Measurements from ENCODE around the gene RABGEF1. TPM values are rescaled to one million over a fixed set of nuclear protein-coding genes. Genes with fewer than 3 reads are reported as not detected.

RABGEF1 gene
- total RNA-seq, 1 donor from 2014 or later = 19.4 TPM

GRCh38 chr7:66859794-66860645, 119.5 kb downstream of the RABGEF1 start:
- Mint-ChIP-seq H3K4me3 (ENCODE audit: low read depth) (no peak overlapping the region), H3K4me1 (ENCODE audit: low read depth) (no peaks in the 10 kb centered on the region), H3K27ac (no peak overlapping the region), H3K36me3 (ENCODE audit: insufficient read depth) (peaks cover 6% of the 10 kb centered on the region), H3K27me3 (no peaks in the 10 kb centered on the region), H3K9me3 (ENCODE audit: low read depth) (no peaks in the 10 kb centered on the region)
- TF ChIP-seq, protein P1, sequence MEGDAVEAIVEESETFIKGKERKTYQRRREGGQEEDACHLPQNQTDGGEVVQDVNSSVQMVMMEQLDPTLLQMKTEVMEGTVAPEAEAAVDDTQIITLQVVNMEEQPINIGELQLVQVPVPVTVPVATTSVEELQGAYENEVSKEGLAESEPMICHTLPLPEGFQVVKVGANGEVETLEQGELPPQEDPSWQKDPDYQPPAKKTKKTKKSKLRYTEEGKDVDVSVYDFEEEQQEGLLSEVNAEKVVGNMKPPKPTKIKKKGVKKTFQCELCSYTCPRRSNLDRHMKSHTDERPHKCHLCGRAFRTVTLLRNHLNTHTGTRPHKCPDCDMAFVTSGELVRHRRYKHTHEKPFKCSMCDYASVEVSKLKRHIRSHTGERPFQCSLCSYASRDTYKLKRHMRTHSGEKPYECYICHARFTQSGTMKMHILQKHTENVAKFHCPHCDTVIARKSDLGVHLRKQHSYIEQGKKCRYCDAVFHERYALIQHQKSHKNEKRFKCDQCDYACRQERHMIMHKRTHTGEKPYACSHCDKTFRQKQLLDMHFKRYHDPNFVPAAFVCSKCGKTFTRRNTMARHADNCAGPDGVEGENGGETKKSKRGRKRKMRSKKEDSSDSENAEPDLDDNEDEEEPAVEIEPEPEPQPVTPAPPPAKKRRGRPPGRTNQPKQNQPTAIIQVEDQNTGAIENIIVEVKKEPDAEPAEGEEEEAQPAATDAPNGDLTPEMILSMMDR (IDR thresholded peaks at IDR 0.05; ENCODE audit: unreplicated experiment) = no peak
- no peak for DNase-seq (ENCODE audit: low spot score, unreplicated experiment)

DNA sequence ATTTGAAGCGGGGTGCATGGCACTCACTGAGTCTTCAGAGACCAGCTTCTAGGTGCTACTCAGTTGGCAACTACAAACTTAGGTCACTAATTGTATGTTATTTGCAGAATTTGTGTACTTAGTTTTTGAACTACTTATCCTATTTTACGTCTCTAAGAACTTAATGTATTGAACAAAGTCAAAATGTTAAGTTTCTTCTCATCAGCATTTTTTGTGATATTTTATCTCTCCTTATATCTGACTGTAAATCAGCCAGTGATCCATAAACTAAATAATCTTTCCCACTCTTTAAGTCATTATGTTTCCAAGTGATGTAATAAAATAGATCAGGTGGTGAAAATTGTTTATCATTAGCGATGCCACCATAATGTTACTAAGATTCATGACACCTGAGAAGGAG, 120.2 kb downstream of the RABGEF1 start:
- peaks cover 6% of the 10 kb centered on the region for H3K36me3 Mint-ChIP-seq (ENCODE audit: insufficient read depth)
- no peak overlapping the region for H3K4me3 Mint-ChIP-seq (ENCODE audit: low read depth)
- no peaks in the 10 kb centered on the region for H3K9me3 Mint-ChIP-seq (ENCODE audit: low read depth)
- no peak for DNase-seq (ENCODE audit: low spot score, unreplicated experiment)
- TF ChIP-seq, protein P1 (IDR thresholded peaks at IDR 0.05; ENCODE audit: unreplicated experiment) = no peak
- no peaks in the 10 kb centered on the region for H3K4me1 Mint-ChIP-seq (ENCODE audit: low read depth)
- H3K27me3 Mint-ChIP-seq = no peaks in the 10 kb centered on the region
- no peak overlapping the region for H3K27ac Mint-ChIP-seq

Other genes with a start within 250 kb of the RABGEF1 start
- gene KCTD7, start 111.9 kb upstream of the RABGEF1 start, total RNA-seq = 8.5 and 12.3 TPM in 2 replicates
- gene TMEM248, start 180.5 kb downstream of the RABGEF1 start, total RNA-seq = 71.8 and 77.2 TPM in 2 replicates